ENCODE results near the gene VPS35. TPM values are rescaled to one million over a fixed set of nuclear protein-coding genes. Genes with fewer than 3 reads are reported as not detected.

Gene VPS35
- total RNA-seq, 1 experiment from 2014 or later, result 86.8 TPM

GRCh38 chr16:46713634-46714033 is 24.7 kb upstream of the VPS35 start:
- CTCF ChIA-PET, result no interaction called here

GRCh38 chr16:46712911-46713310 is 23.9 kb upstream of the VPS35 start:
- CTCF ChIA-PET, result no interaction called here
- no TSS peak for BruUV-seq (replicated peaks)
- Histone ChIP-seq H3K27me3 (ENCODE audit: control insufficient read depth, insufficient read depth, low read length) (no peaks in the 10 kb centered on the region), H3K4me1 (ENCODE audit: control insufficient read depth, insufficient read depth, low read length) (no peaks in the 10 kb centered on the region), H3K36me3 (ENCODE audit: control insufficient read depth, insufficient read depth, low read length) (no peaks in the 10 kb centered on the region), H3K27ac (ENCODE audit: low read length) (no peak overlapping the region), H3K4me3 (ENCODE audit: low read depth in 2 of 2, low read length in 2 of 2) (no peak overlapping the region), H3K9me3 (ENCODE audit: control insufficient read depth, insufficient read depth, low read depth, low read length) (no peaks in the 10 kb centered on the region)
- no peak for TF ChIP-seq SIN3A (IDR thresholded peaks at IDR 0.05; ENCODE audit: borderline replicate concordance, insufficient read depth, low read depth, low read length)
- TF ChIP-seq CTCF (IDR thresholded peaks at IDR 0.05), result no peak
- no peak for TF ChIP-seq TCF7L2 (IDR thresholded peaks at IDR 0.05; ENCODE audit: low read depth, low read length)
- TF ChIP-seq POLR2AphosphoS5 (IDR thresholded peaks at IDR 0.05; ENCODE audit: low read depth, low read length), result no peak
- TF ChIP-seq, protein P1, sequence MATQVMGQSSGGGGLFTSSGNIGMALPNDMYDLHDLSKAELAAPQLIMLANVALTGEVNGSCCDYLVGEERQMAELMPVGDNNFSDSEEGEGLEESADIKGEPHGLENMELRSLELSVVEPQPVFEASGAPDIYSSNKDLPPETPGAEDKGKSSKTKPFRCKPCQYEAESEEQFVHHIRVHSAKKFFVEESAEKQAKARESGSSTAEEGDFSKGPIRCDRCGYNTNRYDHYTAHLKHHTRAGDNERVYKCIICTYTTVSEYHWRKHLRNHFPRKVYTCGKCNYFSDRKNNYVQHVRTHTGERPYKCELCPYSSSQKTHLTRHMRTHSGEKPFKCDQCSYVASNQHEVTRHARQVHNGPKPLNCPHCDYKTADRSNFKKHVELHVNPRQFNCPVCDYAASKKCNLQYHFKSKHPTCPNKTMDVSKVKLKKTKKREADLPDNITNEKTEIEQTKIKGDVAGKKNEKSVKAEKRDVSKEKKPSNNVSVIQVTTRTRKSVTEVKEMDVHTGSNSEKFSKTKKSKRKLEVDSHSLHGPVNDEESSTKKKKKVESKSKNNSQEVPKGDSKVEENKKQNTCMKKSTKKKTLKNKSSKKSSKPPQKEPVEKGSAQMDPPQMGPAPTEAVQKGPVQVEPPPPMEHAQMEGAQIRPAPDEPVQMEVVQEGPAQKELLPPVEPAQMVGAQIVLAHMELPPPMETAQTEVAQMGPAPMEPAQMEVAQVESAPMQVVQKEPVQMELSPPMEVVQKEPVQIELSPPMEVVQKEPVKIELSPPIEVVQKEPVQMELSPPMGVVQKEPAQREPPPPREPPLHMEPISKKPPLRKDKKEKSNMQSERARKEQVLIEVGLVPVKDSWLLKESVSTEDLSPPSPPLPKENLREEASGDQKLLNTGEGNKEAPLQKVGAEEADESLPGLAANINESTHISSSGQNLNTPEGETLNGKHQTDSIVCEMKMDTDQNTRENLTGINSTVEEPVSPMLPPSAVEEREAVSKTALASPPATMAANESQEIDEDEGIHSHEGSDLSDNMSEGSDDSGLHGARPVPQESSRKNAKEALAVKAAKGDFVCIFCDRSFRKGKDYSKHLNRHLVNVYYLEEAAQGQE (IDR thresholded peaks at IDR 0.05; ENCODE audit: insufficient read depth in 1 of 2, low read depth in 2 of 2, low read length in 1 of 2), result no peak
- in situ Hi-C loops (cut with HindIII; ENCODE audit: low pct_unique_long_range_greater_than_20kb, low sequenced_read_pairs), result no loop called here
- POLR2A ChIA-PET, result no interaction called here
- ATAC-seq (no peak), DNase-seq (ENCODE audit: low read depth, low spot score) (no peak)
- intact Hi-C loops (cut with micrococcal nuclease; ENCODE audit: unreplicated experiment), result no loop called here

More at GRCh38 chr16:46713634-46714033, 24.7 kb upstream of the VPS35 start:
- no TSS peak for BruUV-seq (replicated peaks)
- Histone ChIP-seq H3K27ac (ENCODE audit: low read length) (no peak overlapping the region), H3K4me3 (ENCODE audit: low read depth in 2 of 2, low read length in 2 of 2) (no peak overlapping the region), H3K9me3 (ENCODE audit: control insufficient read depth, insufficient read depth, low read depth, low read length) (no peaks in the 10 kb centered on the region), H3K27me3 (ENCODE audit: control insufficient read depth, insufficient read depth, low read length) (no peaks in the 10 kb centered on the region), H3K4me1 (ENCODE audit: control insufficient read depth, insufficient read depth, low read length) (no peaks in the 10 kb centered on the region), H3K36me3 (ENCODE audit: control insufficient read depth, insufficient read depth, low read length) (no peaks in the 10 kb centered on the region)
- in situ Hi-C loops (cut with HindIII; ENCODE audit: low pct_unique_long_range_greater_than_20kb, low sequenced_read_pairs) (no loop called here), intact Hi-C loops (cut with micrococcal nuclease; ENCODE audit: unreplicated experiment) (no loop called here)
- no peak for DNase-seq (ENCODE audit: low read depth, low spot score)
- TF ChIP-seq, protein P1 (IDR thresholded peaks at IDR 0.05; ENCODE audit: insufficient read depth in 1 of 2, low read depth in 2 of 2, low read length in 1 of 2), result no peak
- TF ChIP-seq SIN3A (IDR thresholded peaks at IDR 0.05; ENCODE audit: borderline replicate concordance, insufficient read depth, low read depth, low read length) (no peak), CTCF (IDR thresholded peaks at IDR 0.05) (no peak), POLR2AphosphoS5 (IDR thresholded peaks at IDR 0.05; ENCODE audit: low read depth, low read length) (no peak), TCF7L2 (IDR thresholded peaks at IDR 0.05; ENCODE audit: low read depth, low read length) (no peak)
- POLR2A ChIA-PET, result no interaction called here
- no peak for ATAC-seq

Data from Panc1 (cell line).